ENCODE measurements around the gene AVPR2. TPM values are rescaled to one million over a fixed set of nuclear protein-coding genes. Genes with fewer than 3 reads are reported as not detected.

Gene AVPR2
- polyA plus RNA-seq, 1 donor from 2014 or later: not detected

DNA sequence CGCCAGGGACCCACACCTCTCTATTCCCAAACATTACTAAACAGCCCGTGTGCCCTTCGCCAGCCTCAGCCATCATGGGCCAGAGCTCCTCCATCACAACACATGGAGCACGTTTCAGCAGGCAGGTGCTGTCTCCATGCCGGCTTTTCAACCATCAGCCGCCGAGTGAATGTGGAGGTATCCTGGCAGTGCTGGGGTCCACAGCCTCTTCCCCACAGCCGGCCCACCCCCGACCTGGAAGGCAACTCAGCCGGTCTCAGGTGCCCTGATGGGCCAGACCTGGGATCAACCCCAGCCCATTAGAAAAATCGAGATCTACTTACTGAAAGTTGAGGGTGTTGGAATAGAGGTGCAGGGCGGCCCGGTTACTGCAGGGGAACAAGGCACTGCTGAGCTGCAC lies 27.3 kb downstream of the AVPR2 start:
- no peaks in the 10 kb centered on the region for H3K27me3 ChIP-seq (ENCODE audit: insufficient read depth, low read depth, low read length)
- no peak for TF ChIP-seq EZH2 (IDR thresholded peaks at IDR 0.05; ENCODE audit: borderline replicate concordance, insufficient read depth, low read length, poor library complexity, severe bottlenecking)
- TF ChIP-seq, protein P1, sequence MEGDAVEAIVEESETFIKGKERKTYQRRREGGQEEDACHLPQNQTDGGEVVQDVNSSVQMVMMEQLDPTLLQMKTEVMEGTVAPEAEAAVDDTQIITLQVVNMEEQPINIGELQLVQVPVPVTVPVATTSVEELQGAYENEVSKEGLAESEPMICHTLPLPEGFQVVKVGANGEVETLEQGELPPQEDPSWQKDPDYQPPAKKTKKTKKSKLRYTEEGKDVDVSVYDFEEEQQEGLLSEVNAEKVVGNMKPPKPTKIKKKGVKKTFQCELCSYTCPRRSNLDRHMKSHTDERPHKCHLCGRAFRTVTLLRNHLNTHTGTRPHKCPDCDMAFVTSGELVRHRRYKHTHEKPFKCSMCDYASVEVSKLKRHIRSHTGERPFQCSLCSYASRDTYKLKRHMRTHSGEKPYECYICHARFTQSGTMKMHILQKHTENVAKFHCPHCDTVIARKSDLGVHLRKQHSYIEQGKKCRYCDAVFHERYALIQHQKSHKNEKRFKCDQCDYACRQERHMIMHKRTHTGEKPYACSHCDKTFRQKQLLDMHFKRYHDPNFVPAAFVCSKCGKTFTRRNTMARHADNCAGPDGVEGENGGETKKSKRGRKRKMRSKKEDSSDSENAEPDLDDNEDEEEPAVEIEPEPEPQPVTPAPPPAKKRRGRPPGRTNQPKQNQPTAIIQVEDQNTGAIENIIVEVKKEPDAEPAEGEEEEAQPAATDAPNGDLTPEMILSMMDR (IDR thresholded peaks at IDR 0.05; ENCODE audit: poor library complexity, severe bottlenecking): no peak
- no peak for TF ChIP-seq SMC3 (conservative IDR thresholded peaks at IDR 0.05; ENCODE audit: poor library complexity)
- TF ChIP-seq RAD21 (conservative IDR thresholded peaks at IDR 0.05): no peak
- TF ChIP-seq TAF1 (IDR thresholded peaks at IDR 0.05; ENCODE audit: low read depth): no peak
- TF ChIP-seq, protein P2, sequence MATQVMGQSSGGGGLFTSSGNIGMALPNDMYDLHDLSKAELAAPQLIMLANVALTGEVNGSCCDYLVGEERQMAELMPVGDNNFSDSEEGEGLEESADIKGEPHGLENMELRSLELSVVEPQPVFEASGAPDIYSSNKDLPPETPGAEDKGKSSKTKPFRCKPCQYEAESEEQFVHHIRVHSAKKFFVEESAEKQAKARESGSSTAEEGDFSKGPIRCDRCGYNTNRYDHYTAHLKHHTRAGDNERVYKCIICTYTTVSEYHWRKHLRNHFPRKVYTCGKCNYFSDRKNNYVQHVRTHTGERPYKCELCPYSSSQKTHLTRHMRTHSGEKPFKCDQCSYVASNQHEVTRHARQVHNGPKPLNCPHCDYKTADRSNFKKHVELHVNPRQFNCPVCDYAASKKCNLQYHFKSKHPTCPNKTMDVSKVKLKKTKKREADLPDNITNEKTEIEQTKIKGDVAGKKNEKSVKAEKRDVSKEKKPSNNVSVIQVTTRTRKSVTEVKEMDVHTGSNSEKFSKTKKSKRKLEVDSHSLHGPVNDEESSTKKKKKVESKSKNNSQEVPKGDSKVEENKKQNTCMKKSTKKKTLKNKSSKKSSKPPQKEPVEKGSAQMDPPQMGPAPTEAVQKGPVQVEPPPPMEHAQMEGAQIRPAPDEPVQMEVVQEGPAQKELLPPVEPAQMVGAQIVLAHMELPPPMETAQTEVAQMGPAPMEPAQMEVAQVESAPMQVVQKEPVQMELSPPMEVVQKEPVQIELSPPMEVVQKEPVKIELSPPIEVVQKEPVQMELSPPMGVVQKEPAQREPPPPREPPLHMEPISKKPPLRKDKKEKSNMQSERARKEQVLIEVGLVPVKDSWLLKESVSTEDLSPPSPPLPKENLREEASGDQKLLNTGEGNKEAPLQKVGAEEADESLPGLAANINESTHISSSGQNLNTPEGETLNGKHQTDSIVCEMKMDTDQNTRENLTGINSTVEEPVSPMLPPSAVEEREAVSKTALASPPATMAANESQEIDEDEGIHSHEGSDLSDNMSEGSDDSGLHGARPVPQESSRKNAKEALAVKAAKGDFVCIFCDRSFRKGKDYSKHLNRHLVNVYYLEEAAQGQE (IDR thresholded peaks at IDR 0.05; ENCODE audit: borderline replicate concordance): no peak
- no peak for TF ChIP-seq EP300 (conservative IDR thresholded peaks at IDR 0.05; ENCODE audit: poor library complexity, severe bottlenecking)
- no peak for TF ChIP-seq MXI1 (conservative IDR thresholded peaks at IDR 0.05; ENCODE audit: poor library complexity, severe bottlenecking)
- no peaks in the 10 kb centered on the region for H4K20me1 ChIP-seq (ENCODE audit: insufficient read depth)
- H3K36me3 ChIP-seq (ENCODE audit: insufficient read depth, low read length): no peaks in the 10 kb centered on the region
- no peak overlapping the region for H3K4me2 ChIP-seq (ENCODE audit: low read length)
- H2AFZ ChIP-seq (ENCODE audit: low read depth, low read length): no peak overlapping the region
- no peaks in the 10 kb centered on the region for H3K9me3 ChIP-seq (ENCODE audit: low read length)
- no peak overlapping the region for H3K4me3 ChIP-seq (ENCODE audit: low read length)
- no peaks in the 10 kb centered on the region for H3K9me2 ChIP-seq (ENCODE audit: insufficient read depth, low read length)
- no peak overlapping the region for H3K9ac ChIP-seq (ENCODE audit: low read length)
- no peak overlapping the region for H3K27ac ChIP-seq (ENCODE audit: low read length)
- no peaks in the 10 kb centered on the region for H3K79me2 ChIP-seq (replicated peaks; ENCODE audit: insufficient read depth, low read length)
- H3F3A ChIP-seq (ENCODE audit: insufficient read depth, low read length, poor library complexity, severe bottlenecking): no peaks in the 10 kb centered on the region

DNA sequence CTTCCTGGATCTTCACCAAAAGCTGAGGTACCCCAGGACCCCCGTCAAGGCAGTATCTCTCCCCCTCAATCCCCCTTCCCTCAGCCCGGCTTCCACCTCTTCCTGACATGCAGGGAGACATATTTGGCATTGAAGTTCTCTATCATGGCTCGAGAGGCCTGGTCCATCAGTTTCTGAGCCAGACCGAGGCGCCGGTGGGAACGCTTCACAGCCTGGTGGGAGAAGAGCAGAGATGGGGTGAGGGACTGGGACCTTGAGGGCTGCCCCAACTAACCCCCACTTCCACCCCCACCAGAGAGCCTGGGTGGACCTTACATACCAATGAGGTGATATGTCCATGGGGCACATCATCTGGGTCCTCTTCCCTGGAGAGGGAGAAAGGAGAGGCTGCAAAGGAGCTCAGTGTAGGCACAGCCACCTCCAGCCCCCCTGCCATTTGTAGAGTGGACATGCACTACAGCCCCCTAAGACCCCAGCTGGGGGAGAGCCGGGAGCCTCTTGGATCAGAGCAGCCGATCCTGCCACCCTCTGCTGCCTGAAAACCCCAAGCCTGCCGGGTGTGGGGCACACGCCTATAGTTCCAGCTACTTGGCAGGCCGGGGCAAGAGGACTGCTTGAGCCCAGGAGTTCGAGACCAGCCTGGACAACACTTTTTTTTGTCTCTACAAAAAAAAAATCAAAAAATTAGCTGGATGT lies 27.9 kb downstream of the AVPR2 start:
- Histone ChIP-seq H3K4me3 (ENCODE audit: low read length) (no peak overlapping the region), H3F3A (ENCODE audit: insufficient read depth, low read length, poor library complexity, severe bottlenecking) (no peaks in the 10 kb centered on the region), H3K4me2 (ENCODE audit: low read length) (no peak overlapping the region), H3K27ac (ENCODE audit: low read length) (no peak overlapping the region), H3K9me2 (ENCODE audit: insufficient read depth, low read length) (no peaks in the 10 kb centered on the region), H2AFZ (ENCODE audit: low read depth, low read length) (no peak overlapping the region), H3K79me2 (replicated peaks; ENCODE audit: insufficient read depth, low read length) (no peaks in the 10 kb centered on the region), H3K9ac (ENCODE audit: low read length) (no peak overlapping the region), H3K36me3 (ENCODE audit: insufficient read depth, low read length) (no peaks in the 10 kb centered on the region), H4K20me1 (ENCODE audit: insufficient read depth) (no peaks in the 10 kb centered on the region), H3K9me3 (ENCODE audit: low read length) (no peaks in the 10 kb centered on the region), H3K27me3 (ENCODE audit: insufficient read depth, low read depth, low read length) (no peaks in the 10 kb centered on the region)
- no peak for TF ChIP-seq EP300 (conservative IDR thresholded peaks at IDR 0.05; ENCODE audit: poor library complexity, severe bottlenecking)
- TF ChIP-seq POLR2AphosphoS5 (IDR thresholded peaks at IDR 0.05): no peak
- TF ChIP-seq SMC3 (conservative IDR thresholded peaks at IDR 0.05; ENCODE audit: poor library complexity): no peak

All from neural cell (in vitro differentiated cells).